Brain pericyte (primary cell): ENCODE data around the gene CLK2.
"Not testable (repeated sequence)": the region's sequence is repeated elsewhere in the genome, so short reads cannot be mapped to it uniquely, and the experiment has no call there.

ENCODE experiments used
- DNase-seq: peaks from one replicate; pipeline ENCODE4 v3.0.0-alpha.2; 2012; ENCODE audit warnings: low read depth, low spot score

CLK2 gene

DNA sequence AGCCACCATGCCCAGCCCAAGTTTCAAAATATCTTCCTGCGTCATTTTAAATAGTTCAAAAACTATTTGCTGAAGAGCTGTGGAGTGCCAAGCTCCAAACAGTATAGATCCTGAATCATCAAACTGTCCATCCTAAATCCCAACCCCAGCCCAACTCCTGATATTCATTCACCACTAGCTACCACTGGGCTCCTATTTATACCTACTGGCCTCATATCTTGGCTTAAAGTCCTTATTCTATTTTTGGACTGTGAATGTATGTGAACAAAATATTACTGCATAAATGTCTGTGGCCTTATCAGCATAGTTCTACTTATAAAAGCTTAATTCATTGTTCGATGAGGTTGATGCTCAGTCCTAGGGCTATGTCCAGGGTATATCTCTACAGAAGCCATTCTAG, 5.9 kb downstream of the CLK2 start:
- no peak for DNase-seq

DNA sequence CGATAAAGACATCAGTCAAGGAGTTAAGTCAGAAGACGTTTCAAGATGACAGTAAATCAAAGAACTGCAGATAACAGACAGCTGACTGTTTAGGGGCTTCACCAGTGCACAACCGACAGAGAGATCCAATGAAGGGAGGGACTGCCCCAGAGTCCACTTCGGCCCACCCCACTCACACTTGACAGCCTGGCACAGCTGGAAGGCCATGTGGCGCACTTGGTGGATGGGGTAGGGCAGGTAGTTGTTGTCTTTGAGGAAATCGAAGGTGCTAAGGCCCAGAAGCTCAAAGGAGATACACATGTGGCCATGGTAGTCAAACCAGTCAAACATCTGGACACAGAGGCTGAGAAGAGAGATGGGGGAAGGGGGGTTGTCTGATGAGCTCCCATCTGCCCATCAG, 6.8 kb downstream of the CLK2 start:
- no peak for DNase-seq

DNA sequence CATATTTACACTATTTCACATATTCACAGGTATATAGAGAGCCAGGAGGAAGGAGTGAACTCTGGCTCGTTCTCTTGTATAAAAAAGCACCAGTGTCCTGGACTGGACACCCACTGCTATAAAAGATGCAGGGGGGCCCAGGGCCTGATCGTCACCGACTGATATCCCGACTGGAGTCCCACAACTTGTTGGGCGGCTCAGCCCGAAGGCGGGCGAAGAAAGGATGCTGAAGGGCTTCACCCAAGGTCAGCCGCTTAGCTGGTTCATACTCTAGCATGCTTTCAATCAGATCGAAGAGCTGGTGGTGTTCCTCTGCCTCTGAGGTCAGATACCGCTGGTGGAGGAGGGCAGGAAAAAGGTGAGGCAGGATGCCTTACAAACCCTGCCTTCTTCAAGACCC, 10.2 kb downstream of the CLK2 start:
- no peak for DNase-seq

DNA sequence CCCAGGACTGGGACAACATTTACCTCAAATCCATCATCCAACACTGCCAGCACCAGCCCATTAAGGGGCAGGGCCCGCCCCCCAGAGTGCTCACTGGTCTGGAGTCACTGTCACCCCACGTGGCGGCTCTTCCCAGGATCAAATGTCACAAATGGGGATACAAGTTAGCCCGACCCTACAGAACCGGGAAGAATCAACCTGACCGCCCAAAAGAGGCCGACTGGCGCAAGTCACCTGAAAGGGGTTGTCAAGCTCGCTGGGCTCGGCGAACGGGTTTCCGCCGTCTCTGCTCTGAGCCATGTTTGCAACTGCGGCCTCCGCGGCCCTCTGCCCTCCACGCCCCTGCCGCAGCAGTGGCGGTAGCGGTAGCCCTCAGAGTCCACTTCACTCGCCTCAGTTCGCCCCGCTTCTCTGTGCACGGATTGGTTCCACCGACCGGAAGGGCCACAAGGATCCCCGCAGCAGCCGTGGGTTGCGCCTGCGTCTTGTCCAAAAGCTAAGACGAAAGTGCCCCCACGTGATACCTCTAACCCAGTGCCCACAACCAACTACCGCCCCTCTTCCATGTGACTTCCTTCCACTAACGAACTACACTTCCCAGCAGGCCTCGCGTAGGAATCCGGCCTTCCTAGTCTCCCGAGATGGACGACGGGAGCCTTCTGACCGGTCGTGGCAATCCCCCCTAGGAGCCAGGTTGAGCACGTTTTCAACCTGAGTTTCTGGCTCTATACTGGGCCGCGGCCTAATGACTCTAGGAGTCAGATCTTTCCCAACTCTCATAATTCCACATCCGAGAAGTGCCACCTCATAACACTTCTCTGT, 11.2 kb downstream of the CLK2 start, which contains the start of gene SCAMP3:
SCAMP3 (minus strand) TSS at position 509 of the 822 bp plus-strand sequence; CDS start at position 300, 209 bp downstream.
- DNase-seq, result peak; percentile 93

DNA sequence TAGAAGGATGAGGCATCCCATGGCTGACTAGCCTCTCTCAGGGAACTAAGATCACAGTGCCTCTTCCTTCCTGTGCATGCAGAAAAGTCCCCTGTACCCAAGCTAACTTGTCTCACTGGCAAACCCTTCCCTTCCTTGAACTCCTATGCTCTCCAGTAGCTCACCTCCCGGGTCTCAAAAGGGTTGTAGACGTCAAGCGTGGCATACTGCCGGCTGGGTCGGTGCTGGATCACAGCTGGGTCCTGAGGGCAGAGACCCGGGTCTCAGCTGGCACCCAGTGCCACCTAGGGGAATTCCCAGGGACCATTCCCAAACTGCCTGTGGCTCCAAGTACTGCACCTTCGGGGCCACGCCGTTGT, 11.8 kb downstream of the CLK2 start:
- DNase-seq, result no peak

DNA sequence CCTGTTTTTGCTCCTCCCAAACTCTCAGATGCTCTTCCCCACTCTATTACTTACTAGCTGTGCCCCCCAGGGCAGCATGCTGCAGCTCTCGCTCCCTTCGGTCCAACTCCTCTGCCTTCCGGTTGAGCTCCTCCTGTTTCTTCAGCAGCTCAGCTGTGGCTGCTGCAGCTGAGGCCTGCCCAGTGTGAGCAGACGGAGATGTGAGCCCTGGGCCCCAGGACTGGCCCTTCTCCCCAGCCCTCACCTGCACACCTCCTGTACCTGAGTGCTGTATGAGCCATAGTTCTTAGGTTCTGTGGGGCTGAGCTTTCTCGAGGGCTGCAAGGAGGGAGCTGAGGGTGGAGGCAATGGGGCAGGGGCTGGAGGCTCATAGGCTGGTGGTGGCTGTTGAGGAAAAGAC, 13.0 kb downstream of the CLK2 start:
- no peak for DNase-seq

DNA sequence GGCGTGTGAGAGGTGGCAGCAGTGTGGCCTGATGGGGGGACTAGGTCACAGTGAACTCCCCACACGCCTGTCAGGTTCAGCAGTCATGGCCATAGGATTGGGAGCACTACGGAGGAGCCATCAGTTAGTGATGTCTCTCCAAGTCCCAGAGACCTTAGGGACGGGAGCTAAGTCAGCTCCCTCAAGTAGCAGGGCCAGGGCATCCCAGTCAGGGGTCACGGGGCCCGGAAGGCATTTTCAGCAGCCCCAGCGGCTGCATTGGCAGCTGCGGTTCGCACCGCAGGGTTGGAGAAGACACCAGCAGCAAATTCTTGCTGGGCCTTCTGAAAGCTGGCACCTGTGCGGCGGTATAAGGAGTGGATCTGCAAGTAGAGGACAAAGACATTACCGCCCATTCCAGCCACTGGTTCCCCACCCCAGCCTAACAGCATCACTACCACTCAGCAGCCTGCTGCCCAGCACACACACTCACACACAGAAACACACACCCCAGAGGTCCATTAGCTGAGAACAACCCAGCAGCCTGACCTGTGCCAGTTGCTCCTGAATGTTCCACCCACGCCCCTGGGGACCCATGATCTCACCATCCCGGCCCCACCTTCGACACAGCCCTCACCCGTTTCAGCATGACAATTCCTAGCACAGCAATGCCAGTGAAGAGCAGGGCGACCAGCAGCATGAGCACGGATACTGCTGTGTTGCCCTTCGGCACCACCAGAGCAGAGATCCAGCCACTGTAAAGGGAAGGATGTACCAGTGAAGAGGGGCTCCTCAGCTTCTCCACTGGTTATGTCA, 17.0 kb downstream of the CLK2 start:
- DNase-seq, result no peak

DNA sequence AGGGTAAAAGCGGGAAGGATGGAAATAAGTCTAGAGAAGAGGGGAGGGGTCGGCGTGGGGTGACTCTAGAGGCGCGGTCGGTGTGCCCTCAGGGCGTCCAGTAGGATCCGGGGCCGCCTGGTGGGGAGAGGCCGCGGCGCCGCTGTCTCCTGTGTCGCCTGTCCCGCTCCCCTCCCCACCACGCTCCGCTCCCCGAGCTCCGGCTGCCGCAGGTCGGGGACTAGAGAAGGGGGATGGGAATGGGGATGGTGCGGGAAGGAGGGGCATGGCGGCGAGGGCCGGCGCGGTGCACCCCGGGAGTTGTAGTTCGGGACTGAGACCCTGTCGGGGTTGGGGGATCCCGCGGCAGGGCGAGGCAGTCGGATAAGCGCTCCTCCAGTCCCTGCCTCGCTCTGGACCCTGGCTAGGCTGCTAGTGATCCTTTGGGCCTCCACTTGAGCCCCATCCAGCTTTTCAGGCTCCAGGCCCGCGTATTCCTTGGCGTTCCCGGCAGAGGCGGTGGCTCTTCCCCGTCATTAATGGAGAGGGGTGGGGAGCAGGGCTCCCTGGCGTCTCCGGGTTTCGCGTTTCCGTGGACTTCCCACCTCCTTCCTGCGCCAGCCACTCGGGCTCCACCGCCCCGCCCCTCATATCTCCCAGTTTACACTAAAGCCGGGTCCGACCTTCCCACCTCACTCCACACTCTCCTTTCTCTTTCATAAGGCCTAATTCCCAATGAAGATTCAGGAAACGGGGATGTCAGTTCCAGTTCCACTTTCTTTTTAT, 17.9 kb downstream of the CLK2 start, which contains the start of gene ENTREP3:
ENTREP3 (minus strand) TSS at position 241 of the 765 bp plus-strand sequence. CDS start 606 bp downstream, outside the sequence.
- no peak for DNase-seq

DNA sequence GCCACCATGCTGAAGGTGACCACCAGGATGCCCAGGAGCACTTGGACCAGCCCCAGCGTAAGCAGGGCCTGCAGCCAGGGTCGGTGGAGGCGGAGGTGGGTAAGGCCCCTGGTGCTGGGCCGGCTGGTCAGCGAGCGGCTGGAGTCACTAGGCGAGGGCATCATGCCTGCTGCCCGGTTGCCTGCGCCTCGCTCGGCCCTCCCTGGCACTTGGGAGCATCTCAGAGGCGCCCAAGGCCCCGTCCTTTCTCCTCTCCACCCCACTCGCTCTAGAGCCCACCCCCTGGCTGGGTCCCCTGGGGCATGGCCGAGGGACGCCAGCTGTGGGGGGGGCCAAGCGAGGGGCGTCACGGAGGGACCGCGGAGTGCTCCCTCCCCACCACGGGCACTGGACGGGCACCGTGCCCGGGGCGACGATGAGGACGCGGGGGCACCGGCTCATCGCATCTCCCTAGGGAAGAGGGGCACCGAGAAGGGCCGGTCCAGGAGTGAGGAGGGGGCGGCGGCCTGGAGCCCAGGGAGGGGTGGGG, 18.5 kb downstream of the CLK2 start:
- no peak for DNase-seq

DNA sequence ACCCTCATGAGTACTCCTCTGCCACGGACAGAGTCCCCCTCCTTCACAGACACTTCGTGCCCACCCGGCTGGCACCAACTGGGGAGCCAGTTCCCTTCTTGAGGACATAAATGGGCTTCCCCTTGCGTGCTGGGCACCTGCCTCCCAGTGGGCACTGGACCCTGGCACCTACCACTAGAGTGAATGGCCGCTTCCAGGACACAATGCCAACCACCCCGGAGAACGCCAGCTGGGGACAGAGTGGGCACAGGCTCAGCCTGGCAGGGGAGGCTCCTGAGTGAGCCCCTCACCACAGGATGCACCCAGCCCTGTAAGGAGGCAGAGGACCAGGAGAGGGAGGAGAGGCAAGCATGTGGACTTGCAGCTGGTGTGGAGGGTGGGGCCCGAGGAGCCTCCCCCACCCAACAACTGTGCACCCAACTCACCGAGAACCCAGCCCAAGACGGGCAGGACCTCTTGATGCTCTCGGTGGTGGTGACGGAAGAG, 19.0 kb downstream of the CLK2 start:
- no peak for DNase-seq

DNA sequence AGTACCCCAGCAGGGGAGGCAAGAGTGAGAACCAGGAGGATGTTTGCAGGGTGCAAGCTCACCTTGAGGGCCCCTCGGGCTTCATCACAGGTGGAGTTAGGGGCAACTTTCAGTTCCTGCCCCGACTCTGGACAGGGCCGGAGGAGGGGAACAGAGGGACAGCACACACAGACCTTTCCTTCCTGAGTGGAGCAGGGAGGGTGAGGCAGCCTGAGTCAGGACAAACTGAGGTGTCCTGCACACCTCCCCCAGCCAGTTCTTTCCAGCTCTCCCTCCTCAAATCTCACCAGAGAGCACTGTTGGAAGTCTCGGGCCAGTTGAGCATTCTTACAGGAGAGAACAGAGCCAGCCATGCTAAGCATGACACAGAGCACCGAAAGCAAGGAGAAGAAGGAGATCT, 19.5 kb downstream of the CLK2 start:
- no peak for DNase-seq

DNA sequence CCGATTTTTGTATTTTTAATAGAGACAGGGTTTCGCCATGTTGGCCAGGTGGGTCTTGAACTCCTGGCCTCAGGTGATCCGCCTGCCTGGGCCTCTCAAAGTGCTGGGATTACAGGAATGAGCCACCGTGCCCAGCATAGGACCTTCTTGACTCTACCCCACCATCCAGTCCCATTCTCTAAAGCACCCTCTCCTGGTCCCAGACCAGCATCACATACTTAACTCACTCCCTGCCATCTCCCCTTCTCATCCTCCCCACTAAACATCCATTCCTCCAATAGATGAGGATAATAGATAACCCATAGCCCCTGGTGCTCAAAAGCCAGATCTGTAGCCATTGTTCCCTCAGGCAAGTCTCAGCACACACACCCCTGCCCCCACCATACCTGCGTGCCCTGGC, 20.1 kb downstream of the CLK2 start:
- no peak for DNase-seq

DNA sequence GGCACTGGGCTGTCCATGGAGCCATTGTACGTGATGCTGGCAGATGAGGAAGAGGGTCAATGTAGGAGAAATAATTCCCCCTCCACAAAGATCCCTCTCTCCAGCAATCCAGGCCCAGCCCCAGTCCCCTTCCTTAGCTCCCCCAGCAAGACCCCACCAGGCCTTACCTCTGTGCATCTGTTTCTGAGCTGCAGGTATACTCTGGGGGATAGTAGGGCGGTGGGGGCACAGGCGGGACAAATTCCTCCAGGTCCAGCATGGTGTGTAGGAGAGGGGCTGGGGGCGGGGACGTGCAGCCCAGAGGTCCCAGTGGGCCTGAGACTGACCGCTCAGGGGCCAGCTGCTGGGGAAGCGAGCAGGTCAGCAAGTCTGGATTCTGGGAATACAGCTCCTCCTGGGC, 21.7 kb downstream of the CLK2 start:
- DNase-seq, result no peak

DNA sequence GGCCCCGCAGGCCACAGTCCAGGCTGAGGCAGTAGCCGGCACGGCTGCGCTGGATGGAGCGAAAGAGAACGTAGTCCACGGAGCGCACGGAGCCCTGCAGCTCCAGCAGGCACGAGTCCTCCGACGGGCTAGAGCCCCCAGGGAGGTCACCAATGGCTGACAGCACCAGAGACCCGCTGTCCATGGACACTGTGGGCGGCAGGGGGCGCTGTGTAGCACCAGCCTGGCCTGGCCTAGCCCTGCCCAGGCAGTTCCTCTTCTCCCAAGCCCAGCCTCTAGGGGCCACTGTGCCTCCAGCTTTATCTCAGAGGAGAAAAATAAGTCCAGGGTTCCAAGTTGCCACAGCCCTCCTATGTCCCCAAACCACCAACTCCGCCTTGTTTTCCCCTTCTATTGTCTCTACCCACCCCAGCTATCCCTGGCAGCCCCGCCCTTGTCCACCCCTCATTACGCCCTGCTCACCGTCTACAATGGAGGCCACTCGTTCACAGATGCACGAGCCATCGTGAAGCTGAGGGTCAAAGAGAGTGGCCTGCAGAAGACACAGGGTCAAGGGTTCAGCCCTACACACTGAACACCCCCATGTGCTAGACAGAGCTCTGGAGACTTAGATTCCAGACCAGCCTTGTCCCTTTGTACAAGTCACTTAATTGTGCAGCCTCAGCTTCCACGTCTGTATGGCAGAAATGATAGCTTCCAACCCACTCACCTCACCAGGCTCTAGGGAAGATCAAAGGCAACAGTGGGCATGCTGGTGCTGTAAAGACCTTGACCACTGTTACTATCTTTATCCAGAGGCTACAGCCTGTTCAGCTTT, 22.5 kb downstream of the CLK2 start:
- peak; percentile 59 for DNase-seq

DNA sequence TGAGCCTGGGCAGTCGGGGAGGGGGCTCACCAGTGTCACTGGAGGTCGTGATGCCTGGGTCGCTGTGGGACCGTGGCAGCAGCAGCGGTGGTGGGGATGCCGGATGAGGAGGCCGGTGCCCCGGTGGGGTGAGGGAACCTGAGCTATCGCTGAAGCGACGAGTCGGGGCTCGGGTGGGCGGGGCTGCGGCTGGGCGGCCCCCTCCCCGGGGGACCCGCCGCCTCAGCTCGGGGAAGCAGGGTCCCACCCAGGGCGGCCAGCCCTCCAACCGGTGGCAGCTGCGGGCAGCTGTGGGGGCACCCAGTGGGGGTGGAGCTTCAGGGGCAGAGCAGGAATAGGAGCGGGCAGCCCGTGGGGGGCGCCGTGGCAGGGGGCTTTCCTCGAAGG, 23.1 kb downstream of the CLK2 start:
- DNase-seq, result no peak

DNA sequence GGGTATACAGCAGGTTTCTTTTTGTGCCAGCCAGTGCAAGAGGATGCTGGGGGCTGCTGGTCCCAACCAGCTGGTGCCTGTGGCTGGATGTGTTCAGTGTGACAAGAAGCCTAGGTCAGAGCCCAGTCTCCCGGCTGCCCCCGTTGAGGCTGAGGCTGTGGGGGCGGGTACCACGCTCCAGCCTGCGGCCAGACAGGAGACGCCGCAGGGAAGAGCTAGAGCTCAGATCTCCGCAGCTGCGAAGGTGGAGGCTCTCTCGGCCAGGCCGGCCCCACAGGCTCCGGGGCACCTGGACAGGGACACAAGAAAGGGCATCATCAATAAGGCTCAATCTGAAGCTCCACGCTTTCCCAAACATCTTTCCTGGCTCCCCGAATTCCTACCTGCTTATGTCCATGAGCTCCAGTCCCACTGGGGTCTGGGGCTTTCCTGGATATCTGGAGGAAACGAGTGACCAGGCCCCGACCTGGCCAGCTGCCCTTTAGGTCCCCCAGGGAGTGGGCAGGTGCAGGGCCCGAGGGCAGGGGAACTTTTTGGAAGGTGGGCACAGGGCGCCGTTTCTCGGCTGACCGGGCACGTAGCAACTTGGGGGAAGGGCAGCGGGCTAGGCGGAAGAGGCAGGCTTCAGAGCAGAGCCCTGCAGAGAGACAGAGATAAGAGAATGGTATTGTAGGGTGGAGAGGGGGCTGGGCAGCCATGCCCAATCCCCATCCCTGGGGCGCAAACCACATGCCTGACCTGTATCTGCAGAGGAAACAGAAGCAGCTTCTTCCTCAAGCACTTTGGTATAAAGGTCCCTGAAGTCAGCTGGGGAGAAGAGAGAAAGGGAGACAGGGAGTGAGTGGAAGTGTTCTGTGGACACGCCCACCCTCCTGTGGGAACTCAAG, 25.4 kb downstream of the CLK2 start:
- DNase-seq, result no peak

DNA sequence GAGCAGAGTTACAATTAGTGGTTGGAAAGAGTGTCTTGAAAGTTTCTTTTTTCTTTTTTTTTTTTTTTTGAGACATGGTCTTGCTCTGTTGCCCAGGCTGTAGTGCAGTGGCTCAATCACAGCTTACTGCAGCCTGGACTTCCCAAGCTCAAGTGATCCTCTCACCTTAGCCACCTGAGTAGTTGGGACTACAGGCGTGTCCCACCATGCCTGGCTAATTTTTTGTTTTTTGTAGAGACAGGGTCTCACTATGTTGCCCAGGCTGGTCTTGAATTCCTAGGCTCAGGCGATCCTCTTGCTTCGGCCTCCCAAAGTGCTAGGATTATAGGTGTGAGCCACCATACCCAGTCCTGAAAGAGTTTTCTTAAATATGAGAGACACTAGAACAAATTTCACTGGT, 26.5 kb downstream of the CLK2 start:
- not testable (repeated sequence) for DNase-seq

DNA sequence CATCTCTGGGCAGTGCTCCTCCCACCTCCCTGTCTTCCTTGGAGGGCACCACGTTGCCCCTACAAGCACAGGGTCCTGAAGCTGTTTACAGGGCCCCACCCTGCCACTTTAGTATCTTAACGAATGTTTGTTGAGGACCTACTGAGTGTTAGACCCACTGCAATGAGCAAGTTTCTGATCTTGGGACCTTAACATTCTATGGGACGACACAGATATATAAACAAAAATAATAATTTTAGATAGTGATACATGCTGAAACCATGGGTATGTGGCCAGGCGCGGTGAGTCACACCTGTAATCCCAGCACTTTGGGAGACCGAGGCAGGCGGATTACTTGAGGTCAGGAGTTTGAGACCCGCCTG, 28.2 kb downstream of the CLK2 start:
- DNase-seq, result no peak

DNA sequence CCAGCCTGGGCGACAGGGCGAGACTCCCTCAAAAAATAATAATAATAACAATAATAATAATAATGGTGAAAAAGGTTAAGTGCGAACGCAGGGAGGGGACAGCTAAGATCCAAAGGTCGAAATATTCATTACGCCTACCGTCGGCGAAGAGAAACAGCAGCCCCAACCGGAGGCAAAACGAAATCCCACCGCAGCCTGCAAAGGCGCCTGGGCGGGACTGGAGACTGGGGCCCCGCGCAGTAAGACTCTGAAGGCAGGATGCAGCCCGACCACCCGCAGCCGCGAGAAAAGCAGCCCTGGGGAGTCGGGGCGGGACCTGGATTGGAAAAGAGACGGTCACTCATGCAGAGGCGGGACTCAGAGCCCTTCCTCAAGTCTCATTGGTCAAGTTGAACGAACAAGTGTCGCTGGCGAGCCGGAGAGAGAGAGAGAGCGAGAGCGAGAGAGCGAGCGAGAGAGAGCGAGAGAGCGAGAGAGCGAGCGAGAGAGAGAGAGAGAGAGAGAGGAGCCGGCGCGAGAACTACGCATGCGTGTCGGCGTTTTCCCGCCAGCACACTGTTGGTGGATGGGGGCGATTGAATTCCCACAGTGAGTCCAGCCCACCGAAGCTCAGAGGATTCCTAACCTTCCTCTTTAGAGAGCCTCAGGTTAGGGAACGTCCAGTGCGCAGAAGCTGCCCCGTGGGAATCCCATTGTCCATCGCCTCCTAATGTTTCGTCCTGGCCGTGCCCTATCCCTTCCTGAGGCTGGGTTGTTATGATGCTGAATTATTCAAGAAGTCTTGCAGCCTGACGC, 28.7 kb downstream of the CLK2 start:
- DNase-seq, result peak; percentile 98
